Erythroblast (primary cell): ENCODE results near the gene KIF26B.

Experiments used
- GATA1 ChIP-seq: IDR thresholded peaks from 2 replicates; pipeline ENCODE4 v1.6.1; 2011; ENCODE audit warnings: low read depth, mild to moderate bottlenecking, control low read depth, low read length, moderate library complexity
- POLR2A ChIP-seq: IDR thresholded peaks from 2 replicates; pipeline ENCODE4 v1.6.1; 2011; ENCODE audit warnings: mild to moderate bottlenecking, low read length

DNA sequence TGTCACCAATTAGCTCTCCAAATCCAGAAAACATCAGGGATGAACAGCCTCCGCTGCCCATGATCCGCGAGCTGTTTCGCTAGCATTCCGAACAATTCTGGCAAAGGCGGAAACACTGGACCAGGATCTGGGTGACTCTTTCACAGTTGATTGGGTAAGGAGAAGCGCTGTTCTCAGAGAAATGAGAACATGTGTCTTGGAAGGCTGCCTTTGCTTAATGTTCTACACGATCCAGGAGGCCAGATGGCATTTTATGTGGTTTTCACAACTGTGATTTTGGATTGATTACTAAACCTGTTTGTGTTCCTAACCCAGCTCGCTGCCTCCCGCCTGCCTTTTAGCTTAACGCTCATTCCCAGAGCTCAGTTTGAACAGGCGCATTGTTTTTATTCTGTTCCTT, 144.0 kb downstream of the KIF26B start:
- TF ChIP-seq POLR2A (no peak), GATA1 (no peak)
